Measurements from ENCODE around the gene DPM1.

DPM1 gene

DNA sequence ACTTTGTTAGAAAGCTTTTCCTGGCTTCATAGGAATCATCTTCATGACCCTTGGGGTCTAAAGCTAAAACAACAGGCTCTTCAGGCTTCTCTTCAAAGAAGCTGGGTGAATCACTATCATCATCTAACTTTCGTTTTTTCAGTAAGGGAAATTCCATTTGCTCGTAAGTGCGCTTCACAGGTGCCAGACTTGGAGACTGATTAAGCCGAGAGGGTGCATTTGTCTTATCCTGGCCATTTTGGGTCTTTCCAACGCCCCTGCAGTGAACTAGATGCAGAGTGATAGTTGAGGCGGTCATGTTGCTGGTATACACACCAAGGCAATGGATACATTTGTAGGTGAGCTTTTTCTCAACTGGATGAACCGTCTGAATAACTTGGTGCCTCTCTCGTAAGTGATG lies 65.9 kb downstream of the DPM1 start:
- DNase-seq, result no peak

DNA sequence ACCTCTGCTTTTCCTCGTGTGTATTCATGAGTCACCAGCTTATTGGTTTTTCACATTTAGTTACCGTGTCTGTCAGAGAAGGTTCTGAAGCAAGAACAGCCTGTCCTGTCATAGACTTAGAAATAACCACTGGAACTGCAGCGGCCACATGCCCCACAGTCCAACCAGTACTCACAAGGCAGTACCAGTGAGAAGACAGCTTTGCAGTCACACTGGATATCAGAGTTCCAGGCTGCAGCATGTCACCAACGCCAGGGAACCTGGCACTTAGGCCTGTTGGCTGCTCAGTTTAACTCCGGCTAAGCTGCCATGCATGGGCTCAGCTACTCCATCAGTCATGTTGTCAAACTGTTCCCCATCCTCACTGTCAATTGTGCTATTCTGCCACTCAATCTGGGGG lies 67.2 kb downstream of the DPM1 start:
- DNase-seq, result no peak

DNA sequence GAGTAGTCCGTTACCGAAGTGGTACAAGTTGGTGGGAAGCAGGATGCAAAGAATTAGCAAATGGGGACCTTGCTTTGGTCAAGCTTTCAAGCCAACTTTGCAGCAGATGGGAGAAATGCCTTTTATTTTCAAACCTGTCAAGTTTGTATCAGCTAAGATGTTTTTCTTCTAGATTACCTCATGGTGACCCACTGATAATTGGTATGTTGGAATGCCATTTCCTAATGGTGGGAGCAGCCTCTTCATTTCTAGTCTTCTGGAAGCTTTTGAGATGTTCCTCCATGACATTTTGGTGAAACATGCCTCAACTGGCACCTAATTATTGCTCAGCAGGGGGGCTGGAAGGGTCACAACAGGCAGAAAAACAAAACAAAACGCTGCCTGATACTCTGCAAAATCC lies 70.8 kb downstream of the DPM1 start:
- no peak for DNase-seq

DNA sequence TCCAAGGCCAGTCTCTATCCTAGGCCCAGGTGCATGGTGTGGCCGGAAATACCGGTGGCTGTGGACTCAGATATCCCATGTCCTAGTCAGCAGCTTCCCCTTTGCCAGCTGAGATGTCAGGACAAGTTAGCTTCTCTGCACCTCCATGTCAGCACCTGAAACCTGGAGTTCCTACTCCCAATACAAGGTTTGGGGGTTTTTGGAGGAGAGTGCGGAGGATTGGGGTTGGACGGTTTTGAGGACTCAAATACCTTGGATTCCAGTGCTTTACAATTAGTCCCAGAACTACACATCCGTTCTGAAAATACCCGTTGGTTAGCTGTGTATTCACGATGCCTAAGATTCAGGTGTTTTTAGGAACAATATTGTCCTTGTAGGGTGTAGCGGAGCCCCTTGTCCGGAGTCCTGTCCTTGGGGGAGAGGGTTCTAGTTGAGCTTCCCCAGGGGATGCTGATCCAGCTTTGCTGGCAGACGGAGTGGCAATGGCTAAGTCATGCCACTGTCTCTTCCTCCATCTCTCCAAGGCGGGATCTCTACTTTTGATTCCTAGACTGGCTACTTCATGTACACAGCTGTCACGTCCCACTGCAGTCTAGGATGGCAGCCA lies 72.0 kb downstream of the DPM1 start:
- no peak for DNase-seq

DNA sequence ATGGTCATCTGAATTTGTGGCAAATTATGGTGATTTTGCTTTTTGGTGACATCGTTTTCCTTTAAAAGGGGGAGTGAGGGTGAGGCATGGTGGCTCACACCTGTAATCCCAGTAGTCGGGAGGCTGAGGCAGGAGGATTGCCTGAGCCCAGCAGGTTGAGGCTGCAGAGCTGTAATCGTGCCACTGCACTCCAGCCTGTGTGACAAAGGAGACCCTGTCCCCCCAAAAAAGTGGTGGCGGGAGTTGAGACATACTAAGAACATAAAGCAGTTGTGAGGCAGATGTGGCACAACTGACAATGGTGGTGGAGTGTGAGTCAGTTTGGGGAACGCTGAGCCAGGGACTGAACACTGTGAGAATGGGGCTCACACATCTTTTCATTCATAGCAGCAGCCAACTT lies 72.6 kb downstream of the DPM1 start:
- no peak for DNase-seq

DNA sequence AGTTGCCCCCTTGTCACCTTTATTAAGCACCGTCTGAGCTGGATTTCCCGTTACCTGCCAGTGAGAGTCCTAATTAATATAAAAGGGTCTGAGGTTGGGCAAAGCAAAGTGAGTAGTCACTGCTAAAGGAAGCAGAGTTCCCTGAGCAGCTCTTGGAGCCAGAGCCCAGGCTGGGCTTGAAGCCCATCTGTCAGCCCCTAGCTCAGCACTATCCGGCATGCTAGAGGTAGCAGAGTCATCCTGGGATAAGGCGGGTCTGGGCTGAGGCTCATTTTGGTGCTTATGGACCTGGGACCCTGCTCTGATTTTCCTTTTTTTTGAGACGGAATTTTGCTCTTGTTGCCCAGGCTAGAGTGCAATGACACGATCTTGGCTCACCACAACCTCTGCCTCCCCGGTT lies 73.3 kb downstream of the DPM1 start:
- no peak for DNase-seq
